NCI-H526 treated with DMSO at 0.1 percent for 48 hours (cell line): ENCODE data around the gene C2CD2.

Experiments used
- DNase-seq: peaks from one replicate; lab custom pipeline; 2025; lab: John Stamatoyannopoulos, UW

Gene C2CD2

DNA sequence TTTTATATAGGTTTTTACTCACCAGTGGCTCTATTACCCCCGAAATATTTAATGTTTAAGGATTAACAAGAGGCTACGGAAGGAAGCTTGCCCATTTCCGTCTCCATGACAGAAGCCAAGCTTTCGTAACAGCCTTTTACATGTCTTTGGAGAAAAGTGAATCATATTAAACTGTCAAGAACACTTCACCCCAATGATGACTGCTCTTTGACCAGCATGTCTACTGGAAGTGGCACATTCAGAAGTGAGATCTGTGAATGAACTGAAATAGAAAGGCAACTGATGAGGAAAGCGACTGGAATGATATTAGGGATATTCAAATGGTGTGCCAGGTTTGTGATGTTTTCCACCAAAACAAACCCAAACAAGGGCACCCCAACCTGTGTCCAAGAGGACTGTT lies 66.2 kb downstream of the C2CD2 start:
- no peak for DNase-seq

DNA sequence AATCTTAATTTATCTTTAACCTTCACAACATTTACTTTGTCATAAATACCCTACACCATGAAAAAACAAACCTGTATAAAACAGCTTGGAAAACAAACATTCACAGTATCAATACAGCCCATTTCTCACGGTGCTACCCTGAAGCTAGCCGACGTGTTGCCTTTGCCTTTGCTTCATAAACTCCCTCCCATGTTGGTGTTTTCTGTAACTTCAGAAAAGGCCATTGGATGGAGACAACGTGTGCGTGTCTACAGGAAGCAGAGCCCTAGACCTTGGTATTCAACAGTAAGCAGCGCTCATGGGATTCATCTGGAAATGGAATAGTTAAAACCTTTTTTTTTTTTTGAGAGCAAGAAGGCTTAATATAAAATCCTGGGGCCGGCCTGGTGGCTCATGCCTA lies 67.5 kb downstream of the C2CD2 start:
- no peak for DNase-seq

DNA sequence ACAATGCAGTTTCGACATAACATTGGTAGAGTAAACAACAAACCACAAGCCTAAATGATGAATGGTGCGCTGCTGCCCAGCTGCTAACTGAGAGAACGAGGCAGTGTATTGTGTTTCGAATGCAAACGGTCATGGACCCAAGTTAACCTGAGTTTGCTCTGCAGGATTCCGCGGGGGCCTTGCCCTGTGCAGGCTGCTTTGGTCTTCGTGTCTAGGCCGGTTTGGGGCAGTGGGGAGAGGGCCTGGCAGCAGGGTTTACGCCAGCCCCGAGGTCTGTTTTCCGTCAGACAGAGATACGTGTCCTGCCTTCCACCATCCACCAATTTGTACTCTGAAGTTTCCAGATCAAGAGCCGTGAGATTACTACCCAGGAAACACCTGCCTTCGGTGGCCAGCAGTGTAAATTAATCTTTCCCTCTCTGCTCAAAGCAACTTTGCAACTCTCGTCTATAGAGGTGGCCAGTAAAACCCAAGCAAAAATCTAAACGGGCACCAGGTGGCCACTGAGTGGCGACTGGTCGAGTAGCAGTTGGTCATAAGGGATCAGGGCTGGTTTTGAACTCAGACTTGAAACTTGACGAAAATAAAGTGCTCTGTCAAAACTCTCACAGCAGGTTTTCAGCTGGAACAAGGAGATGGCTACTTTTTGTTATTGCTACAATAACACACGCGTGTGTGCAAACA lies 68.3 kb downstream of the C2CD2 start:
- DNase-seq, result no peak

DNA sequence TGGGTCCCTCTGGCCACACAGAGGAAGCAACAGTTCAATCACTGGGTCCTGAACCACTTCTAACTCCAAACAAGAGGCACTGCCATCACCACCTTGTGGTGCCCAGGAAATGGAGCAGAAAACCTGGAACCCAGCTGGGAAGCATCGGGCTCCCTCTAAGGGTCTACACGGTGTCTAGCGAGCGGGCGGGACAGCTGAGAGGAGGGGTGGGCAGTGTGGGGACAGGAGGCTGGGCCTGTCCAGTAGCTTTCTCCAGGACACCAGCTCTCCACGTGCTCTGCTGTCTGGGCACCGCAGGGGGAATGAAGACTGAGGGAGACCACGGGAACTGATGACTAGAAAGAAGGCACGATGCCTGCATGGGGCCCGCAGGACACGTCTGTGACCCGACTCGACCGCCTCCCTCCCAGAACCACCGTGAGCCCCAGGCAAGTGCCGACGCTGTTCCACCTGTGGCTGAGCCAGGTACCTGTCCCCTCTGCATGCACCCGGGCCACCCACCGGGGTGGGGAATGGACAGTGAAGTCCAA lies 69.3 kb downstream of the C2CD2 start:
- DNase-seq, result no peak

GRCh38 chr21:41883582-41883981 lies 70.2 kb downstream of the C2CD2 start:
- DNase-seq, result no peak

GRCh38 chr21:41881051-41881450 lies 72.8 kb downstream of the C2CD2 start:
- no peak for DNase-seq

- no peak for DNase-seq
These were observed 73.7 kb downstream of the C2CD2 start for GRCh38 chr21:41880153-41880552.

- DNase-seq, result peak; percentile 47
These were observed 74.4 kb downstream of the C2CD2 start, which contains the start of gene PRDM15 for GRCh38 chr21:41879190-41879998. PRDM15 (minus strand) TSS chr21:41879344; CDS start chr21:41860363, 18,981 bp downstream.

DNA sequence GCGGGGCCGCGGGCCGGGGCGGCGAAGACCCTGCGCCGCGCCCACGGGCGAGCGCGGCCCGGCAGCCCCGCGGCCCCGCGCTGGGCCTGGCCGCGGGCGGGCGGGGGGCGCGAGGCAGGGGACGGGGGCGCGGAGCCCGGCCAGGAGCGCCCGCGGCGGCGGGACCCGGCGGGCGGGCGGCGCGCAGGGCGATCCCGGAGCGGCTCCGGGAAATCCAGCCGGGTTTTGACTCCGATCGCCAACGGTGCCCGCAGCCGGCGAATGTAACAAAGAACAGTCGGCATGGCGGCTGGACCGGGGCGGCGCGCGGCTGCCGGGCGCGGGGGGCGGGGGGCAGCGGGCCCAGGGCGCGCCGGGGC lies 75.0 kb downstream of the C2CD2 start:
- peak; percentile 47 for DNase-seq

DNA sequence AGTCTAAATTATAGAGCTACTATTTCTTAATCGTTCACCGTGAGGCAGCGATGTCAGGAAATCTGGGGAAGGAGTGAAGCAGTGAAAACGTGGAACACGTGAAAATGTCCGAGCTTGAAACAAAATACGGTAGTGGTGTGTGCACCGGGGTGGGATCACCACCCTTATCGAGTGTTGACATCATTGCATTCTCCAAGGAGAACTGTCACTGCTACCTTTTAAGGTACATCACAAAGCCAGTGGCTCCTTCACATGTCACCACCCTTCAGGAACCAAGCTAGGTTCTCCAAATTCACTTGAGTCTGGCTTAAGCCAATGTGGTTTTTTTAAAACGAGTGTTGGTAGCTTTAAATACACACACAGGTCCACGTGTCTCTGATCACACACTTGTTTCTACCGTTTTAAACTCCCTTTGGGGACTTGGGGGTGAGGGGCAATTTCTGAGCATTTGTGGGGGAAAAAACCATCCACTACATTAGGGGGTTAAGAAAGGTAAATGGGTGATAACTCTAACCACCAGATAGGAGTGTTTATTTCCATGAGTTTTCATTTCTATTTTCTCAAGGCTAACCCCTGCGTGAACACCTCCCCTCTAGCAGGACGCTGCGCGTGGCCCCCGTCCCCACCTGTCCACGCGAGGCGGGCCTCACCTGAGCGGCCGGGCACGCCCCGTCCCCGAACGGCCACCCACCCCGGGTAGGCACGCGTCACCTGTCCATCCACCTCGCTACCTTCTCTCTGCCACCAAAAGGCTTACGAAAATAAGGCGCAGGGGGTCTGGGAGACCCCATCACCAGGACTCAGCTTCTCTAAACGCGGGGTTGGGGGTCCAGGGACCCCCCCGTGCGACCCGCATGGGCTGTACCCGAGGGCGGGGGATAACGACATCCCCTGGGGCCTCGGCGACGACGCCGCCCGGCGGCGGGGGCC lies 75.7 kb downstream of the C2CD2 start:
- peak; percentile 25 for DNase-seq

DNA sequence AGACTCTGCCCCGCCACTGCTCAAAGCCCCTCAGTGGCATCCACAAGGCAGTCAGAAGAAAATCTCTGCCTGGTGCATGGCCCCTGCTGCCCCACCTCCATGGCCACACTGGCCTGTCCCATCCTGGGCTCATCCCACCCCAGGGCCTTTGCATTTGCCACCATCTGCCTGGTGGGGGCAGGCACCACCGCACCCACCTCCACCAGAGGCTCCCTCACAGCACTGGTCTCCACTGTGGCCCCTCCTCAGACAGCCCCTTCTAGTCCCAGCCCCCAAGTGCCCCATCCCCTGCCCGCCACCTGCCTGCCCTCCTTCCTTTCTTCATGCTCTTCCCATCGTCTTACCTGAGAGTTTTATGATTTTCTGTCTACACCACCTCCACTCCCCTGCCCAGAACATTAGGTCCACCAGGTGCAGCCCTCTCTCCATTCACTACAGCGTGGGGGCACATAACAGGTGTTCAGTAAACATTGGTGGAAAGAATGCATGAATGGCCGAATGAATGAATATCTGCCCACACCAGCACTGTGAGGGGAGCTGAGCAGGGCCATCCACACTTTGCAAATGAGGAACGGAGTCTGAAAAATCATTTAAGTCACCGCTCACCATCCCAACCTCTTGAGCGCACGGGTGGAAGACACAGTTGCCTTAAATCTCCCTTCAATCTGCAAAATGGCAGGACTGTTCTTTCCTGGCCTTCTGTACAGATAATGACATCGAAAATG lies 76.7 kb downstream of the C2CD2 start:
- no peak for DNase-seq

- DNase-seq, result no peak
These were observed 77.4 kb downstream of the C2CD2 start for GRCh38 chr21:41876396-41876795.

GRCh38 chr21:41875086-41875485 lies 78.7 kb downstream of the C2CD2 start:
- no peak for DNase-seq

DNA sequence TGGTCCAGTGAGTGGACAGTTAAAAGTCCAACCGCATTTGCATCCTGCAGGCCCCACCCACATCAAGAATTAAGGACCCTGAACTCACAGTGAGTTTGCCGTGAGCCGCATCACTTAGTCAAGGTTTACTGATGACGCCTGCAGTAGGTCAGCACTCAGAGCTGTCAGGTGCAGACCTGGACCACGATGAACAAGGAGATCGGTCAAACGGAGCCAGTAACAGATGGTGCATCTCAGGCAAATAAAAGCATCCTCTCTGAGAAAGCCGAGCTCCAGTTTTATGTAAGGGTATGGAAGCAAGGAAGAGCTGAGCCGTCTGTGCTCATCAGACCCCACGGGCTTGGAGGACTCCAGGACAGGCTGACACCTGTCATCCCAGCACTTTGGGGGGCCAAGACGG lies 79.2 kb downstream of the C2CD2 start:
- no peak for DNase-seq

DNA sequence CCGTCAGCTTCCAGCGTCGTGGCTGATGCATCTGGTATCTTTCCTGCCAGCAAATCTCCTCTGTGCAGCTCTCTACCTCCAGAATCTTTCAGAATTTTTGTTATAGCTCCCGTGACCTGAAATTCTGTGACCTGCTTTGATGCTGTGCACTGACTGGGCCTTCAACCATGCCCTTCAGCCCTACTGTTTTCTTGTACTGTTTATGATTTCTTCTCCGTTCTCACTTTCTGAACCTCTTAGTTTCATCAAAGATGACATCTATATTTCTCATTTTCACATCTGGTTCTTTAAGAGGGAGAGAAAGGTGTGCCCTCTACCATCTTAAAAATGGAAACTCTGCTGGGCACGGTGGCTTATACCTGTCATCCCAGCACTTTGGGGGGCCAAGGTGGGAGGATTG lies 80.4 kb downstream of the C2CD2 start:
- DNase-seq, result no peak

DNA sequence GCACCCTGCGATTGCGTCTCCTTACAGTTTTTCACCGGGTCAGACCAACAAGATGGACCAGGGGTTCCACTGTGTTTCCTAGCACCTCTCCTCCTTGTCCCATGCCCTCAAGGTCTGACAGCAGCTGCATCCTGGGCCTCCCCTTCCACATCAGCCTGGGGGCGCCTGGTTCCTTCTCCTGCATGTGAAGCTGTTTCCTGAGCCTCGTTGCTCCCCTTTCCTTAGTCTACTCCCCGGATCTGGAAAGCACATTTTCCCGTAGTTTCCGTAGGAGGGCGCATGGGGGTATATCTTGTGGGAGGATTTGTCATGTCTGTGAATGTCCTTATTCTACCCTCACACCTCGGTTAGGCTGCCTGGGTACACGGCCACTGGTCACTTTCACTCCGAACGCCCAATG lies 80.8 kb downstream of the C2CD2 start:
- no peak for DNase-seq

GRCh38 chr21:41871293-41872030 lies 82.4 kb downstream of the C2CD2 start:
- no peak for DNase-seq

- DNase-seq, result no peak
These were observed 84.0 kb downstream of the C2CD2 start for GRCh38 chr21:41869771-41870170.

GRCh38 chr21:41868062-41868710 lies 85.6 kb downstream of the C2CD2 start:
- peak; percentile 13 for DNase-seq

DNA sequence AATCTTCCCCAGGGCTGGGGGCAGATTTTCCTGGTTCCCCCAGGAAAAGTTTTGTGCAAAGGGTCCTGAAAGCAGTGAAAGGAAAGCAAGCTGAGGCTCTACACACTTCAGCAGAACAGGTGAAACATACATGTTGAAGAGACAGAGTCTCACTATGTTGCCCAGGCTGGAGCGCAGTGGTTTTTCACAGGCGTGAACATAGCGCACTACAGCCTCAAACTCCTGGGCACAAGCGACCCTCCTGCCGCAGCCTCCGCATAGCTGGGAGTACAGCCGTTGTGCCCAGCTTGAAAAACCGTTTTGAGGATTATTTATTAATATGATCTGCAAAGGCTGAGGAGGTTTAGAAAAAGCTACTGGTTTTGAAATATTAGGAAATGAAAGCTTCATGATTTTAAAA lies 86.5 kb downstream of the C2CD2 start:
- no peak for DNase-seq
